Measurements from ENCODE around the gene SLC1A3. TPM values are rescaled to one million over a fixed set of nuclear protein-coding genes. Genes with fewer than 3 reads are reported as not detected.
"Not testable (repeated sequence)": the region's sequence is repeated elsewhere in the genome, so short reads cannot be mapped to it uniquely, and the experiment has no call there.

SLC1A3 gene
- total and polyA plus RNA-seq, 4 experiments from 2014 or later: 1.3 to 2.3 TPM; not detected in 2

DNA sequence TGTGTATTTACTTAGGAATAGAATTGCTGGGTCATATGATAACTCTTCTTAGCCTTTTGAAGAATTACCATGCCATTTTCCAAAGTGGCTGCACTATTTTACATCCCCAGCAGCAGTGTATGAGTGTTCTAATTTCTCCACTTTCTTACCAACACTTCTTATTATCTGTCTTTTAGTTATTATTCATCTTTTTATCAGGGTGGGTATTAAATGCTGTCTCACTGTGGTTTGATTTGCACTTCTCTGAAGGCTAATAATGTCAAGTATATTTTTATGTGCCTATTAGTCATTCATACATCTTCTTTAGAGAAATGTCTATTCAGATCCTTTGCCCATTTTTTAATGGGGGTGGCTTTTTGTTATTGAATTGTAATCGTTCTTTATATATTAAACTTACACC is 36.8 kb downstream of the SLC1A3 start:
- no peak overlapping the region for H3K27ac Mint-ChIP-seq
- H3K9me3 ChIP-seq (ENCODE audit: control insufficient read depth in 1 of 2, low read length in 2 of 2): no peaks in the 10 kb centered on the region
- H3K27me3 Mint-ChIP-seq: peaks cover 8 to 11% of the 10 kb centered on the region in 2 donors
- ChIA-PET CTCF (ENCODE audit: partially characterized antibody) (no interaction called here), POLR2A (ENCODE audit: partially characterized antibody) (no interaction called here)
- H3K4me3 ChIP-seq (ENCODE audit: low read length in 2 of 2): no peak overlapping the region
- no peaks in the 10 kb centered on the region for H3K27me3 ChIP-seq (ENCODE audit: insufficient read depth, low read length)
- H3K36me3 Mint-ChIP-seq: no peaks in the 10 kb centered on the region
- no peak for DNase-seq
- no peak overlapping the region for H3K27ac ChIP-seq (ENCODE audit: low read depth, low read length)
- no peaks in the 10 kb centered on the region for H3K4me1 Mint-ChIP-seq
- intact Hi-C loops (cut with micrococcal nuclease): no loop called here
- H3K4me3 Mint-ChIP-seq: no peak overlapping the region
- H3K4me1 ChIP-seq (ENCODE audit: insufficient read depth, low read length): no peaks in the 10 kb centered on the region
- H3K9me3 Mint-ChIP-seq: peaks cover 0 to 2% (median 0%) of the 10 kb centered on the region in 8 donors
- no peaks in the 10 kb centered on the region for H3K36me3 ChIP-seq (ENCODE audit: insufficient read depth, low read length)

GRCh38 chr5:36643841-36644240 is 37.4 kb downstream of the SLC1A3 start:
- H3K27ac Mint-ChIP-seq; H3K9me3 Mint-ChIP-seq; H3K4me1 Mint-ChIP-seq; H3K4me3 ChIP-seq (ENCODE audit: low read length in 2 of 2); POLR2A ChIA-PET (ENCODE audit: partially characterized antibody); H3K36me3 ChIP-seq (ENCODE audit: insufficient read depth, low read length); CTCF ChIA-PET (ENCODE audit: partially characterized antibody); H3K27me3 ChIP-seq (ENCODE audit: insufficient read depth, low read length); DNase-seq; H3K4me3 Mint-ChIP-seq; H3K36me3 Mint-ChIP-seq; H3K4me1 ChIP-seq (ENCODE audit: insufficient read depth, low read length); intact Hi-C loops (cut with micrococcal nuclease); H3K9me3 ChIP-seq (ENCODE audit: control insufficient read depth in 1 of 2, low read length in 2 of 2); H3K27ac ChIP-seq (ENCODE audit: low read depth, low read length): not testable (repeated sequence)
- peaks cover 7 to 11% of the 10 kb centered on the region in 2 donors for H3K27me3 Mint-ChIP-seq

- Histone ChIP-seq H3K27ac (ENCODE audit: low read depth, low read length) (no peak overlapping the region), H3K27me3 (ENCODE audit: insufficient read depth, low read length) (no peaks in the 10 kb centered on the region), H3K36me3 (ENCODE audit: insufficient read depth, low read length) (no peaks in the 10 kb centered on the region), H3K4me3 (ENCODE audit: low read length in 2 of 2) (no peak overlapping the region), H3K4me1 (ENCODE audit: insufficient read depth, low read length) (no peaks in the 10 kb centered on the region), H3K9me3 (ENCODE audit: control insufficient read depth in 1 of 2, low read length in 2 of 2) (no peaks in the 10 kb centered on the region)
- Mint-ChIP-seq H3K36me3 (no peaks in the 10 kb centered on the region), H3K4me1 (no peaks in the 10 kb centered on the region), H3K9me3 (peaks cover 0 to 2% (median 0%) of the 10 kb centered on the region in 8 donors), H3K27me3 (peaks cover 4 to 11% of the 10 kb centered on the region in 2 donors), H3K4me3 (no peak overlapping the region), H3K27ac (no peak overlapping the region)
- ChIA-PET CTCF (ENCODE audit: partially characterized antibody) (no interaction called here), POLR2A (ENCODE audit: partially characterized antibody) (no interaction called here)
- intact Hi-C loops (cut with micrococcal nuclease): no loop called here
- DNase-seq: no peak
Observed at GRCh38 chr5:36644727-36645126, 38.3 kb downstream of the SLC1A3 start.

- no peak overlapping the region for H3K27ac Mint-ChIP-seq
- POLR2A ChIA-PET (ENCODE audit: partially characterized antibody): no interaction called here
- H3K27me3 ChIP-seq (ENCODE audit: insufficient read depth, low read length): no peaks in the 10 kb centered on the region
- H3K9me3 ChIP-seq (ENCODE audit: control insufficient read depth in 1 of 2, low read length in 2 of 2): no peaks in the 10 kb centered on the region
- no peaks in the 10 kb centered on the region for H3K4me1 ChIP-seq (ENCODE audit: insufficient read depth, low read length)
- H3K27ac ChIP-seq (ENCODE audit: low read depth, low read length): no peak overlapping the region
- no peaks in the 10 kb centered on the region for H3K36me3 Mint-ChIP-seq
- CTCF ChIA-PET (ENCODE audit: partially characterized antibody): no interaction called here
- intact Hi-C loops (cut with micrococcal nuclease): no loop called here
- peaks cover 0 to 2% (median 0%) of the 10 kb centered on the region in 8 donors for H3K9me3 Mint-ChIP-seq
- no peak for DNase-seq
- no peak overlapping the region for H3K4me3 Mint-ChIP-seq
- peaks cover 4 to 11% of the 10 kb centered on the region in 2 donors for H3K27me3 Mint-ChIP-seq
- H3K4me3 ChIP-seq (ENCODE audit: low read length in 2 of 2): no peak overlapping the region
- H3K4me1 Mint-ChIP-seq: no peaks in the 10 kb centered on the region
- H3K36me3 ChIP-seq (ENCODE audit: insufficient read depth, low read length): no peaks in the 10 kb centered on the region
Observed at GRCh38 chr5:36646100-36646499, 39.7 kb downstream of the SLC1A3 start.

DNA sequence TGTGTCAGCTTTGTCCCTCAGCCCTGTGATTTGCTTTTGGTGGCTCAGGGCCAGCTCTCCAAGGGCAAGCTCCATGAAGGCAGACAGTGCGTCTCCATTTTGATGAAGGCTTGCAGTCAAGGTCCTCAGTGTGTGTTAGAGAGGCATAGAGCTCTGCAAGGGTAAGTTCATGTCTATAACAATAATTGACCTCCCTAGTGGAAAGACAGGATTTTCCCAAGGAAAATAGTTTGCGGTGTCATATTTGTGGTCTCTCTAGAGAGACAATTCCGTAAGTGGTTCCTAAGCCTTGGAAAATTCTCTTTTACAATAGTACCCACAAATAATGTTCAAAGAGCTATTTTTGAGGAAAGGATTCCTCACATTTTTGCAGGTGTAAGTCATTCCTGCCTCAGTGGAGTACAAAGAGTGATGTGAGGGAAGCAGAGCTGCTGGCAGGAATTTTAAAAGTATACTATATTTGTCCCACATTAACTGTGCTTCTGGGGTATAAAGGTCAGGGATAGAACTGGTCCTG is 40.2 kb downstream of the SLC1A3 start:
- no peak overlapping the region for H3K27ac Mint-ChIP-seq
- no peak overlapping the region for H3K4me3 Mint-ChIP-seq
- ChIA-PET POLR2A (ENCODE audit: partially characterized antibody) (no interaction called here), CTCF (ENCODE audit: partially characterized antibody) (no interaction called here)
- Histone ChIP-seq H3K4me1 (ENCODE audit: insufficient read depth, low read length) (no peaks in the 10 kb centered on the region), H3K27ac (ENCODE audit: low read depth, low read length) (no peak overlapping the region), H3K9me3 (ENCODE audit: control insufficient read depth in 1 of 2, low read length in 2 of 2) (no peaks in the 10 kb centered on the region), H3K4me3 (ENCODE audit: low read length in 2 of 2) (no peak overlapping the region), H3K36me3 (ENCODE audit: insufficient read depth, low read length) (no peaks in the 10 kb centered on the region), H3K27me3 (ENCODE audit: insufficient read depth, low read length) (no peaks in the 10 kb centered on the region)
- no peaks in the 10 kb centered on the region for H3K4me1 Mint-ChIP-seq
- intact Hi-C loops (cut with micrococcal nuclease): no loop called here
- no peaks in the 10 kb centered on the region for H3K36me3 Mint-ChIP-seq
- peaks cover 4 to 13% of the 10 kb centered on the region in 2 donors for H3K27me3 Mint-ChIP-seq
- DNase-seq: no peak
- H3K9me3 Mint-ChIP-seq: peaks cover 0 to 2% (median 0%) of the 10 kb centered on the region in 8 donors

GRCh38 chr5:36647046-36647445 is 40.6 kb downstream of the SLC1A3 start:
- DNase-seq: no peak
- no peak overlapping the region for H3K27ac Mint-ChIP-seq
- no peaks in the 10 kb centered on the region for H3K36me3 Mint-ChIP-seq
- no peak overlapping the region for H3K4me3 ChIP-seq (ENCODE audit: low read length in 2 of 2)
- CTCF ChIA-PET (ENCODE audit: partially characterized antibody): no interaction called here
- no peak overlapping the region for H3K4me3 Mint-ChIP-seq
- peaks cover 0 to under 1% (median 0%) of the 10 kb centered on the region in 8 donors for H3K9me3 Mint-ChIP-seq
- H3K4me1 Mint-ChIP-seq: no peaks in the 10 kb centered on the region
- peaks cover 4 to 16% of the 10 kb centered on the region in 2 donors for H3K27me3 Mint-ChIP-seq
- POLR2A ChIA-PET (ENCODE audit: partially characterized antibody): no interaction called here
- H3K27me3 ChIP-seq (ENCODE audit: insufficient read depth, low read length): no peaks in the 10 kb centered on the region
- H3K9me3 ChIP-seq (ENCODE audit: control insufficient read depth in 1 of 2, low read length in 2 of 2): no peaks in the 10 kb centered on the region
- intact Hi-C loops (cut with micrococcal nuclease): no loop called here
- no peak overlapping the region for H3K27ac ChIP-seq (ENCODE audit: low read depth, low read length)
- no peaks in the 10 kb centered on the region for H3K36me3 ChIP-seq (ENCODE audit: insufficient read depth, low read length)
- no peaks in the 10 kb centered on the region for H3K4me1 ChIP-seq (ENCODE audit: insufficient read depth, low read length)

DNA sequence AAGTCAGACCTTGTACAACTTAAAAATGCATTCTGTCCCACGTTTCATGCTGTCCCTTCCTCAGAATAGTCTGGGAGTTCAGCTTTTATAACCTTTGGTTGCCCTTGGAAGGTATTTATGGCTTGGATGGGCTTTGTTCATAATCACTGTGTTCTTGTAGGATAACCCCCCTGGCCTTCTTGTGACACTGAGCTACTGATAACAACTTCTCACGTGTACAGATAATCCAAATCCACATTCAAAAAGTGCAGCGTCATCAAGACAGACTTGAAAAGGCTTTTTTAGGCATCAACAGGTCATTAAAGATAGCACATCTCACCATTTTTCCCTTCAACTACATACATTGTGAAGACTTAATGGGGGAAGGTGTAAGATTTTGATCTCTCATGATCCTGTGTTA is 42.0 kb downstream of the SLC1A3 start:
- Mint-ChIP-seq H3K4me3 (no peak overlapping the region), H3K9me3 (no peaks in the 10 kb centered on the region), H3K27me3 (peaks cover 6 to 13% of the 10 kb centered on the region in 2 donors), H3K36me3 (no peaks in the 10 kb centered on the region), H3K4me1 (no peaks in the 10 kb centered on the region), H3K27ac (no peak overlapping the region)
- H3K27me3 ChIP-seq (ENCODE audit: insufficient read depth, low read length): no peaks in the 10 kb centered on the region
- ChIA-PET POLR2A (ENCODE audit: partially characterized antibody) (no interaction called here), CTCF (ENCODE audit: partially characterized antibody) (interaction anchor here (0.6 kb wide), 1 partner anchor 148 kb away, joined by 3 read pairs; no protein-coding TSS in a partner anchor)
- no peaks in the 10 kb centered on the region for H3K4me1 ChIP-seq (ENCODE audit: insufficient read depth, low read length)
- intact Hi-C loops (cut with micrococcal nuclease): no loop called here
- no peaks in the 10 kb centered on the region for H3K36me3 ChIP-seq (ENCODE audit: insufficient read depth, low read length)
- H3K4me3 ChIP-seq (ENCODE audit: low read length in 2 of 2): no peak overlapping the region
- H3K9me3 ChIP-seq (ENCODE audit: control insufficient read depth in 1 of 2, low read length in 2 of 2): no peaks in the 10 kb centered on the region
- no peak overlapping the region for H3K27ac ChIP-seq (ENCODE audit: low read depth, low read length)
- DNase-seq: no peak

All from CD4-positive, alpha-beta memory T cell (primary cell).